HG03025 (cell line): ENCODE measurements around the gene HYOU1.
"Not testable (repeated sequence)": the region's sequence is repeated elsewhere in the genome, so short reads cannot be mapped to it uniquely, and the experiment has no call there.

Experiments
- ATAC-seq: cut with Tn5 transposase; IDR thresholded peaks from one replicate; pipeline ENCODE4 v1.9.1; 2021; ENCODE audit warnings: mild to moderate bottlenecking, moderate library complexity; ENCODE audit not compliant: unreplicated experiment, low FRiP score

The HYOU1 gene, protein sequence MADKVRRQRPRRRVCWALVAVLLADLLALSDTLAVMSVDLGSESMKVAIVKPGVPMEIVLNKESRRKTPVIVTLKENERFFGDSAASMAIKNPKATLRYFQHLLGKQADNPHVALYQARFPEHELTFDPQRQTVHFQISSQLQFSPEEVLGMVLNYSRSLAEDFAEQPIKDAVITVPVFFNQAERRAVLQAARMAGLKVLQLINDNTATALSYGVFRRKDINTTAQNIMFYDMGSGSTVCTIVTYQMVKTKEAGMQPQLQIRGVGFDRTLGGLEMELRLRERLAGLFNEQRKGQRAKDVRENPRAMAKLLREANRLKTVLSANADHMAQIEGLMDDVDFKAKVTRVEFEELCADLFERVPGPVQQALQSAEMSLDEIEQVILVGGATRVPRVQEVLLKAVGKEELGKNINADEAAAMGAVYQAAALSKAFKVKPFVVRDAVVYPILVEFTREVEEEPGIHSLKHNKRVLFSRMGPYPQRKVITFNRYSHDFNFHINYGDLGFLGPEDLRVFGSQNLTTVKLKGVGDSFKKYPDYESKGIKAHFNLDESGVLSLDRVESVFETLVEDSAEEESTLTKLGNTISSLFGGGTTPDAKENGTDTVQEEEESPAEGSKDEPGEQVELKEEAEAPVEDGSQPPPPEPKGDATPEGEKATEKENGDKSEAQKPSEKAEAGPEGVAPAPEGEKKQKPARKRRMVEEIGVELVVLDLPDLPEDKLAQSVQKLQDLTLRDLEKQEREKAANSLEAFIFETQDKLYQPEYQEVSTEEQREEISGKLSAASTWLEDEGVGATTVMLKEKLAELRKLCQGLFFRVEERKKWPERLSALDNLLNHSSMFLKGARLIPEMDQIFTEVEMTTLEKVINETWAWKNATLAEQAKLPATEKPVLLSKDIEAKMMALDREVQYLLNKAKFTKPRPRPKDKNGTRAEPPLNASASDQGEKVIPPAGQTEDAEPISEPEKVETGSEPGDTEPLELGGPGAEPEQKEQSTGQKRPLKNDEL

DNA sequence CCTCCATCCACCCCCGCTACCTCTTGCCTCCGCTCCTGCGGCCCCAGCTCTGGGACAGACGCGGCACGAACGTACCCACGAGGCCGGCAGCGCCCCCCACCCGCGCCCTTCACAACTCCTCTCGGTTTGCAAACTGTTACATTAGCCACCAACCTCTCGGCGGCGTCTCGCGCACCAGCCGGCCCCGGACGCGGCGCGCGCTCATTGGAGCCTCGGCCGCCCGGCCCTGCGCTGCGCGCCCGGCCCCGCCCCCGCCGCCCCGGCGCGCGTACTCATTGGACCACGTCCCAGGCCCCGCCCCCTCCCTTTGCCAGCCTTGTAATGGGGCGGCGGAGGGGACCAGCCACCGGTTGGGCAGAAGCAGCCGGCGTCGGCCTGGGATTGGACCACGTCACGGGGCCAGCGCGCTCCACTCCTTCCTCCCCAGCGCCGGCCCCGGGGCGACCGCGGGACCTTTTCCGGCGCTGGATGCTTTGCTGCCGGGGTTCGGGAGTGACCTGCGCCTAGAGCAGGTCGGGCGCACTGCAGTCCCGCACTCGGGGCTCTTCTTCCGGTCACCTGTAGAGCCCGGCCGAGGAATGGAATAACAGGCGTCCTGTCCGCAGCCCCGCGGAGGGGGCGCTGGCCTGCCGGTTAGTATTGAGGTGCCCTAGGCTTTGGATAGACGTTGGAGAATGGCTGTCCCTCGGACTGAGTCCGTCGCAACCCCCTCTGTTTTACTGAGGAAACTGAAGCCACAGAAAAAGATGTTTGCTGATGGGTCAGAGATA, at the start of gene HYOU1:
Gene HYOU1, minus strand, starts transcription at position 206 of the 770 bp plus-strand sequence. CDS start 1,045 bp downstream, outside the sequence.
- ATAC-seq, result peak; percentile 91

DNA sequence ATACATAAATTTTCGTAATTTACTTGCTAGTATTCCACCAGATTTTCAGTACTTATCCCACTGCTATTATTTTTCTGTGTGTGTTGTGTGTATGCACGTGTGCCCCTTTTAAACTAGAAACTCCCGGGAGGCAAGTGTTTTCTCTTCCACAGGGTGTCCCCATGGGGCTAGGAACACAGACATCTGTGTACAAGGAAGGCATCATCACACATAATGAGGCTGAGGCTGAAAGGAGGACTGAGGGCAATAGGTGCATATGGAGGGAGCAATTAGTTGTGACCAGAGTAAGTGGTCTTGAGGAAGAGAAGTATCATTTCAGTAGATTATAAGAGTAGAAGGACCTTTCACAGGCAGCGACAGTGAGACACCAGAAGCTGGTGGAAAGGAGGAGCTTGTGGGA, 46.8 kb upstream of the HYOU1 start:
- no peak for ATAC-seq

DNA sequence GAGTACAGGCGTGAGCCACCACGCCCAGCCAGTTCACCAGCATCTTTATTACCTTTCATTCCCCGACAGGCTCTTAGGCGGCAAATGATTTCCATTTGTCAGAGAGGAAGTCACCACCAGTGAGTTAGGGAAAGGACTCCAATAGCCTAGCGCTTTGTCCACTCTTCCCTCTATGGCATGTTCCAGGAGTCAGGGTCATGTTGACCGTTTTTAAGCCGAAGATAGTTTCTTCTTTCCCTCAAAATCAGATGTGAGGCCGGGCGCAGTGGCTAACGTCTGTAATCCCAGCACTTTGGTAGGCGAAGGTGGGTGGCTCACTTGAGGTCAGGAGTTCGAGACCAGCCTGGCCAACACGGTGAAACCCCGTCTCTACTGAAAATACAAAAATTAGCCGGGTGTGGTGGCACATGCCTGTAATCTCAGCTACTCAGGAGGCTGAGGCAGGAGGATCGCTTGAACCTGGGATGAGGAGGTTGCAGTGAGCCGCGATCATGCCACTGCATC, 46.2 kb upstream of the HYOU1 start:
- not testable (repeated sequence) for ATAC-seq

DNA sequence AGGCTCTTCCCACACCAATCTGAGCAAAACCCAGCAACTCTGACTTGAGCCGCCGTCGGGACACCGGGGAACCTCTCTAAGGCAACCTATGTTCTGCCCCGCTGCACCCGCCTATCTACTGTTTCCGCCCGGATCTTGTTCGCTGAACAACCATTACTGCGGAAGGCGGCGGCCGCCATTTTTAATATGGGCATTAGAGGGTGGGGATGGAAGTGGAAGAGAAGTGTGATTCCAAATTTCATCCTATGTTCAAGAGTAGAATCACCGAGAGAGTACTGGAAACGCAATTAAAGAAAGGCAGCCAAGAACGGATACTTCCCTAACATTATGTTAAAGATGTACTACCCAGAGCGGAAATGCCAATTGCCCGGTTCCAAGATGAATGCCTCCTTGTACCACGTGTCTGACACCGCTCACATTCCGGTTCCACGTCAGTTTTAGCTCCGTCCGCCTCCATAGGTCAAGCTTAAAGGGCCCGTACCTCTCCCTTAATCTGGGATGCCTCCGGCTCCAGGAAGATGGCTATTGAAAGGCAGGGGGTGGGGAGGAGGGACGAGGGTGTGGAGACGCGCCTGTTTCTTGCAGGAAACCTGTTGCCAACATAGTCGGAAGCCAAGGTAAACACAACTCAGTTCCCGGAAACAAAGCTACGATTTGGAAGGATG, 44.9 kb upstream of the HYOU1 start, which contains the start of gene DPAGT1:
Gene DPAGT1, minus strand, starts transcription at position 95 of the 665 bp plus-strand sequence. CDS start 198 bp downstream, outside the sequence.
- peak; percentile 73 for ATAC-seq

DNA sequence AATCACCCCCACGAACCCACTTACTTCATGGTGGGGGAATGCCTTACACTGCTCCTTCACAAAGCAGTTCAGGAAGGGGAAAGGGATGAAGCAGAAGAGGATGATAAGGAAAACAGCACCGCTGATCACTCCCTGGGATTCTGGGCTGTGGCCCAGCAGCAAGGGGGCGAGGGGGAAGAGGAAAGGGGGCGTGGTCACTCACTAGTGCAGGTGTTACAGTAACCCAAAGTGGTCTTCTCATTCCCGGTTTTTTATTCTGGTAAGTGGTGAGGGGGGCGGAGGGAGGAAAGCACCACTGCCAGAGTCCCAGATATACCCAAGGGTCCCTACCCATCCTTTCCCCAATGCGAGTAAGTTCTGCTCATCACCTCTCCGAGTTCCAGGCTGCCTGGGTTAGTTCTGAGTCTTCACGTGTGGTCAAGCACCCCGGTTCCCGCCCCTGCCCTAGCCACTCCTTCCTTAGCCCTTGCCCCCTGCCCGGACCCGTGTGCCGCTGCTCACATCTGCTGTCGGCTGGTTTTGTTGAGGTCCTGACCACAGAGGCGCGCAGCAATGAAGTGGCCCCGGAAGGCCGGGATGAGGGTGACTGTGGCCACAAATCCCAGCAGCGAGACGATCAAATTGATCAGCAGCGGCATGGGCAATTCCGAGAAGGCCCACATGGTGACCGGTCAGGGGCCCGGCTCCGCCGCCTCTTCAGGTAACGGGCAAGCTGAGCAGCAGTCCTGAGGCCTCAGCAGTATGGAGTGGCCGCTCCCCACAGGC, 44.2 kb upstream of the HYOU1 start:
- ATAC-seq, result peak; percentile 5

DNA sequence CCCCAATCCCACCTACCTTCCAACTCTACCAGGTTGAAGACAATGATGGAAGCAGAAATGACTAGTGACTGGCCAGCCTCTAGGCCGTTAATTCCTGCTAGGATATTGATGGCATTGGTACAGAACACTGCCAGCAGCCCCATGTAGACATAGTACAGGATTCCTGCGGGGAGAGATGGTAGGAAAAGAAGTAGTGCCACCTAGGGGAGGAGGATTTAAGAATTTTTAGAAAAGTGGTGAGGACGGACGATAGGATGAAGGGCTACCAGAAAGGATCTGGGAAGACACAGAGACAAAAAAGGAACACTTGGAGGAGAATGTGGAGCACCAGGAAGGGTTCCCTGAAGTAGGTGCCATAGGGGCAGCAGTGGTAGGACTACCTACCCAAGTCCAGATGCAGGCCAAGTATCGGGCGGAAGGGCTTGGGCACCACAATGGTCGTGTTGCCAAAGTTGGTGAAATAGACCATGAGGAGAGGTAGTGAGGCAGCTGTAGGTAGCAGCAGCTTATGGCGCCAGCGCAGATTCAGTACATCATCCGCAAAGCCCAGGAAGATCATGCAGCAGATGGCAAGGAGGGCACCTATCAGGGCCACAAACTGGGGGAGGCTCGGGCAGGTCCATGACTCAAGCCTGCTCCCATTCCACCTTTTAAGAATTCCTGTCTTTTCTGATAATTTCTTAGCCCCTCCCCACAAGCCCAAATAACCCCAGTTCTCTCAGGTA, 43.4 kb upstream of the HYOU1 start:
- no peak for ATAC-seq

DNA sequence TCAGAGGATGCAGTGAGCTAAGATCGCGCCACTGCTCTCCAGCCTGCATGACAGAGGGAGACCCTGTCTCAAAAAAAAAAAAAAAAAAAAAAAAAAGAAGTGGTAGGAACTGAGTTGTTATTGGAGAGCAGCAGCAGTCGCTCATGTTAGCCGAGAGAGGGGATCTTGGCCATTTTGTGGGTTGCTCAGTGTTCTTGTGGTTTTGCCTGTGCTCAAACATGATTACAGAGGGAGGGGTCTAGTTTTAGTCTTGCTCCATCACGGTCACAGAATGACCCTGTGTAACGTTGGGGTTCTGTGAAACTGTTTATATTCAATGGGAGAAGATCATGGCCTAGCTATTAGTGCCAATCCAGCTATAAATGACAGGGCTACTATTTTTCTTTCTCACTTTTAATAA, 42.7 kb upstream of the HYOU1 start:
- ATAC-seq, result no peak

DNA sequence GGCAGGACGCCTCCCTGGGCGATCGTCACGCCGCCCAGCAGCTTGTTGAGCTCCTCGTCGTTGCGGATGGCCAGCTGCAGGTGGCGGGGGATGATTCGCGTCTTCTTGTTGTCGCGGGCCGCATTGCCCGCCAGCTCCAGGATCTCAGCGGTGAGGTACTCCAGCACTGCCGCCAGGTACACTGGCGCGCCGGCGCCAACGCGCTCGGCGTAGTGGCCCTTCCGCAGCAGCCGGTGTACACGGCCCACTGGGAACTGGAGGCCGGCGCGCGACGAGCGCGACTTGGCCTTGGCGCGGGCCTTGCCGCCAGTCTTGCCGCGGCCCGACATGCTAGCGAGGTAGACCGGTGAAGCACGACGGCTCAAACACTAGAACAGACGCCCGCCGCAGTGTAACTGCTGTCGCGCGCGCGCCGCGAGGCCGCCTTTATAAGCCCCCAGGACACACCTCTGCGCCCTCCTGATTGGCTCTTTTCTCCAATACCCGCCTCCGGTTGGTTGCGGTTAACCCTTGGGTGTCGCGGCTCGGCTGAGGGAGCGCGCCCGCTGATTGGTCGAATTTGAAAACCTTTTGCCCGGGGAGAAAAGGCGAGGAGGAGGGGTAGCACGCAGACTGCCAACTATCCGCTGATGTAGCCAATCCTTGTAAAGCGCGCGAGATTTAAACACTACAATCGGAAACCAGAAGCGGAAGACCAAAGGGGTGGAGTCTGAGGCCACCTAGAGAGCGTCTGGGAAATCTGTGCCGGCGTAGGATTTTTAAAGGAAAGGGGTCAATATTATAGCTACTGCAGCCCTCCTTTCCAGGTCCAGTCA, 38.3 kb upstream of the HYOU1 start:
- peak; percentile 73 for ATAC-seq

DNA sequence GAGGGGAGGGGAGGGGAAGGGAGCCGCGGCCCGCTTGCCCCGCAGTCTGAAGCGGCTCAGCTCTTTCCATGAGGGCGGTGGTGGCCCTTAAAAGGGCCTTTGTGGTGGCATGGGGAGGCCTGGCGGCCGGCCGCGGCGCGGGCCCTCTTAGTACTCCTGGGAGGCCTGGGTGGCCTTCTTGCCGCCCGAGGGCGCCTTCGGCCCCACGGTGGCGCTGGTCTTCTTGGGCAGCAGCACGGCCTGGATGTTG, 37.7 kb upstream of the HYOU1 start:
- peak; percentile 40 for ATAC-seq

DNA sequence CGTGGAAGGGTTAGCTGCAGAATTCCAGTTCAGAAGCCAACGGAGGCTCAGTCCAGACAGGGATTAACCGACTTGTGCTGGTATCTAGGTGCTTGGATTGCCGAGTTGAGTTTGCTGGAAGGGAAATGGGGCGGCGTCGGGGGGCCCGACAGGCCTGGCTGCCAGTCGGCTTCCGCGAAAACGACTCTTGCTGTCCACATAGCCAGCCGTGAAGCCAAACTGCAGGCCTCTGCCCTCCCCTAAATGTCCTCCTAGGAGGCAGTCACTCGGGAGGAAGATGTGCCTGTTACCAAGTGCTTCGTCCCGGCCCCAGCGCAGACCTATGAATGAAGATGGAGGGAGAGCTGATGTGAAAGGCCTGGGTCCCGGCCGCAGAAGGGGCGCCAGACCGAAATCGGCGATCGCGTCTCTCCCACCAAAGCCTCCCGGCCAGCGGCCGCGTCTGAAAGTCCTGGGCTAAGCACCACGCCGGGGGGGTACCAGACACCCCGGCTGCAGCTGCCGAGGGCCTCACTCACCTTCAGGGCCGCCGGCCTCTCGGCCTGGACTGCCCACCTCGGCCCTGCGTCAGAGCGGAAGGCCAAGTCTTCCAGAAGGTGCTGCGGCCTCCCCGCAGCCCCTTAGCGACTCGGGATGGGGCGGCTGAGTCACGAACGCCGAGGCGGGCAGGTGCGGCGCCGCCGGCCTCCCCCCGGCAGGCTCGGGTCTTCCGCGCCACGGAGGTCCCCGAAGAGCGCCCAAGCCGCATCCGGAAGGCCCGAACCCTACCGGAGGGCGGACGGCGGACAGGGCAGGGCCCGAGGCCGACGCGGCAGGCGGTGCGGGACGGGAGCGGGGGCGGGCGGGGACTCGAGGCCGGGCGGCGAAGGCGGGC, 37.2 kb upstream of the HYOU1 start:
- ATAC-seq, result peak; percentile 3

DNA sequence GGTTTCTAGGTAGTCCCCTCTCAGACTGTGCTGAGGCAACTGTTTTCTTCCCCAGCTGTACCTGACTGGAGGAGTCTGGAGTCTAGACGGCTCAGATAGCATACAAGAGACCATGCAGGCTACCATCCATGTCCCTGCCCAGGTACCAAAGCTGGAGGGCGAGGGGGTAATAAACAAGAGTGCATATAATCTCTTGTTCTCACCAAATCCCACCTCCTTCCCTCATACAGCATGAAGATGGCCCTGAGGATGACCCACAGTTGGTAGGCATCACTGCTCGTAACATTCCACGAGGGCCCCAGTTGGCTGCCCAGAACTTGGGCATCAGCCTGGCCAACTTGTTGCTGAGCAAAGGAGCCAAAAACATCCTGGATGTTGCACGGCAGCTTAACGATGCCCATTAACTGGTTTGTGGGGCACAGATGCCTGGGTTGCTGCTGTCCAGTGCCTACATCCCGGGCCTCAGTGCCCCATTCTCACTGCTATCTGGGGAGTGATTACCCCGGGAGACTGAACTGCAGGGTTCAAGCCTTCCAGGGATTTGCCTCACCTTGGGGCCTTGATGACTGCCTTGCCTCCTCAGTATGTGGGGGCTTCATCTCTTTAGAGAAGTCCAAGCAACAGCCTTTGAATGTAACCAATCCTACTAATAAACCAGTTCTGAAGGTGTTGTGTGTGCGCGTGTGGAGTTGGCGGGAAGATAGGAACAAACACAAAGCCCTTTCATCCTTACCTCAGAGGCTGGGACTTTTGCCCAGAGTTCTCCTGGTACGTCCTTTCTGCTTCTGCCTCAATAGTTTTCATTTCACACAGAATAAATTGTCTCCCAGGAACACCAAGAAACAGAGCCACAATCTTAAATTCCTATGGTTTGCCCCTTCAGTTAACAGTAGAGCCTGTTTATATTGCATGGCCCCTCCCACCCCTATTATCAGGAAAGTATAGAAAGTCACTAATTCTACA, 36.2 kb upstream of the HYOU1 start:
- no peak for ATAC-seq

DNA sequence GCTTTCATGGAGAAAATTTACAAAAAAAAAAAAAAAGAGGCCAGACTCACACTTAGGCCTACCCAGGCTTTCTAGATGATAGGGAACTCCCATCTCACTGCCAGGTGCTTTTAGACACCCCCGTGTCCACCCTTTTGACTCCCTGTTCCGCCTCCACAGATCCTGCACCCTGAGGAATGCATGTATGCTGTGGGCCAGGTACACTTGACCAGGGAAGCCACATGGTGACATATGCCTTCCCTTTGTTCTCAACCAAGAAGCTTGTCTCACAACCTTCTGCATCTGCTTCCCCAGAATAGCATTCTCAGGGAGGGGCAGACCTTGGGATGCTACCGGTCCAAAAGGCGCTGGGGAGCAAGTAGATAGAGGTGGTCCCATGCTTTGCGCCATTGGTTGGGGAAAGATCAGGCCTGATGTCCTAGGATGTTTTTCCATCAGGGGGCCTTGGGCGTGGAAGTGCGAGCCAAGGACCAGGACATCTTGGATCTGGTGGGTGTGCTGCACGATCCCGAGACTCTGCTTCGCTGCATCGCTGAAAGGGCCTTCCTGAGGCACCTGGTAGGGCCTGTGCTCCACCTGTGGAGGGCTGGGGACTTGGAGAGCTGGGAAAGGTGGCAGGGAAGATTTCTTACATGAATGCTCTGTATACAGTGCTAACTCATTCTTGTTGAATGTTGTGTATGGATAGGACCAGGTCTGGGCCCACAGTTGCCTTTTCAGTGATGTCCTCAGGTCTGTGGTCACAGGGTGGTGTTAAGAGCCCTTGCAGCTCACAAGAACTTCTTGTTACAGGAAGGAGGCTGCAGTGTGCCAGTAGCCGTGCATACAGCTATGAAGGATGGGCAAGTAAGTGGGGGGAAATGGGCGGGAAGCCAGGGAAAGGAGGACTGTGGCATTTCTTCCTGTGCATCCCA, 35.2 kb upstream of the HYOU1 start:
- ATAC-seq, result no peak

DNA sequence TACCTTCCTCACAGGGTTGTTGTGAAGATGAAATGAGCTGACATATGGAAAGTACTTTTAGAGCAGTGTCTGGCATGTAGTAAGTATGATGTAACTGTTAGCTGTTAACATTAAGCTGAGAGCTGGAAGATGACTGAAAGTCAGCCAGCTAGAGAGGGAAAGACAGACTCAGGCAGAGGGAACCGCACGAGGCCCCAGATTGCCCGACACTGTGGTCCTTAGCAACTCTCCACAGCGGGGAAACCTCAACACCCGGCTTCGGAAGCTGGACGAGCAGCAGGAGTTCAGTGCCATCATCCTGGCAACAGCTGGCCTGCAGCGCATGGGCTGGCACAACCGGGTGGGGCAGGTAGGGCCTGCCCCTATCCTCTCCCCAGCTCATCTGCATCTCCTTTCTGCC, 34.2 kb upstream of the HYOU1 start:
- no peak for ATAC-seq

DNA sequence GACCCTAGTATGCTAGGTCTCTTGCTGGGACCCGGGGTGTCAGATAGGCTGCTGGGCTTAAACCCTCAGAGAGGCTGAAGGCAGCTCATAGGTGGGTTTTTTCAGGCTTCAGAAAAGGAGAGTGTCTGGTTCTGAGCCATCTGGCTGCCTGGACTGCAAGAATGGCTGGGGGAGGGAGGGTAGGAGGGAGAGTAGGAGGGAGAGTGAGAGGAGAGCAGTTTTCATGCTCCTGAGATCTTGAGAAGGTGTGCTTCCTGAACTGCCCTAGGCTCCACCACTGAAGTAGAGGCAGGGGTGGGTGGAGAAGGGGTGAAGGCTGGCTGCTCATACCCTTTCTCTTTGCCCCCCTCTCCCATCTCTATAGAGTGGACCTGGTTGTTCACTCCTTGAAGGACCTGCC, 32.3 kb upstream of the HYOU1 start:
- no peak for ATAC-seq

DNA sequence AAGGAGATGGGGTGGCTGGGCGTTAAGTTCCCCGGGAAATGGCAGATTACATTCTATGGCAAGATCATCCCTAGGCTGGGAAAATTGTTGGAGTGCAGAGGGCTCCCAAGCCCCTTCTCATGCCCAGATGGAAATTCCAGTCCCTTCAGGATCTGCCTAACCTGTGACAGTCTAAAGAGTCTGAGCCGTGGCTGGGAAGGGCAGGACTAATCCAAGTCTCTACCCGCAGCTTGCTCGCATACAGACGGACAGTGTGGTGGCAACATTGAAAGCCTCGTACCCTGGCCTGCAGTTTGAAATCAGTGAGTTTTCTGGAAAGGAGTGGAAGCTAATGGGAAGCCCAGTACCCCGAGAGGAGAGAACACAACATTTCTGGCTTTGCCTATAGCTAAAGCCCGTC, 31.4 kb upstream of the HYOU1 start:
- no peak for ATAC-seq
